ENCODE measurements around the gene LTBP3. TPM values are rescaled to one million over a fixed set of nuclear protein-coding genes. Genes with fewer than 3 reads are reported as not detected.

Gene LTBP3
- total and polyA plus RNA-seq, 8 donors: 44.7 to 151 (median 68.6) TPM

- 87 to 90% methylated on average over 3 of the region's 3 CpGs for WGBS, 2 donors
- Histone ChIP-seq H3K9me3 (no peaks in the 10 kb centered on the region), H3K27ac (no peak overlapping the region), H3K36me3 (no peaks in the 10 kb centered on the region), H3K4me1 (peaks cover 0 to 6% (median 3%) of the 10 kb centered on the region in 3 donors), H3K27me3 (no peaks in the 10 kb centered on the region), H3K4me3 (no peak overlapping the region)
- DNase-seq: no peak
- no peak for TF ChIP-seq CTCF (IDR thresholded peaks at IDR 0.05)
- ATAC-seq: no peak
- no peak for FAIRE-seq
- intact Hi-C loops (cut with DNase I): no loop called here
Observed at GRCh38 chr11:65548395-65548794, 9.8 kb downstream of the LTBP3 start.

- intact Hi-C loops (cut with DNase I): no loop called here
- 89 to 90% methylated on average over 52 of the region's 52 CpGs for WGBS, 2 donors
- no peak for TF ChIP-seq CTCF (IDR thresholded peaks at IDR 0.05)
- H3K4me1 ChIP-seq: peaks cover 0 to 6% (median 3%) of the 10 kb centered on the region in 3 donors
- FAIRE-seq: no peak
- no peaks in the 10 kb centered on the region for H3K27me3 ChIP-seq
- DNase-seq: peak in 3 of 6 donors; percentile 19 to 78 (median 54)
- H3K36me3 ChIP-seq: no peaks in the 10 kb centered on the region
- no peak for ATAC-seq
- H3K4me3 ChIP-seq: no peak overlapping the region
- H3K27ac ChIP-seq: no peak overlapping the region
- H3K9me3 ChIP-seq: no peaks in the 10 kb centered on the region
Observed at GRCh38 chr11:65547446-65548125, 10.6 kb downstream of the LTBP3 start.

GRCh38 chr11:65546217-65546958, 11.8 kb downstream of the LTBP3 start:
- DNase-seq (peak; percentile 93 to 99 (median 96)), FAIRE-seq (no peak), ATAC-seq (peak; percentile 92 to 95 (median 94))
- H3K27ac ChIP-seq: peak overlapping the region; percentile 60 to 86 (median 76)
- no peaks in the 10 kb centered on the region for H3K9me3 ChIP-seq
- intact Hi-C loops (cut with DNase I): no loop called here
- H3K27me3 ChIP-seq: no peaks in the 10 kb centered on the region
- H3K4me3 ChIP-seq: peak overlapping the region; percentile 12 to 55 (median 29)
- WGBS, 2 donors: 9 to 12% methylated on average over 61 to 64 of the region's 64 CpGs
- H3K4me1 ChIP-seq: peaks cover 0 to 8% (median 2%) of the 10 kb centered on the region in 3 donors
- no peak for TF ChIP-seq CTCF (IDR thresholded peaks at IDR 0.05)
- H3K36me3 ChIP-seq: no peaks in the 10 kb centered on the region

GRCh38 chr11:65545853-65546216, 12.3 kb downstream of the LTBP3 start:
- H3K27me3 ChIP-seq: no peaks in the 10 kb centered on the region
- H3K4me3 ChIP-seq: peak overlapping the region in 3 of 4 donors; percentile 19 to 55 (median 39)
- H3K4me1 ChIP-seq: peaks cover 0 to 13% (median 7%) of the 10 kb centered on the region in 3 donors
- H3K36me3 ChIP-seq: no peaks in the 10 kb centered on the region
- FAIRE-seq: no peak
- no peak for TF ChIP-seq CTCF (IDR thresholded peaks at IDR 0.05)
- peak overlapping the region; percentile 60 to 86 (median 76) for H3K27ac ChIP-seq
- intact Hi-C loops (cut with DNase I): no loop called here
- WGBS, 2 donors: 47 to 55% methylated on average over 4 of the region's 4 CpGs
- H3K9me3 ChIP-seq: no peaks in the 10 kb centered on the region
- DNase-seq: peak in 2 of 6 donors; percentile 16 to 38
- ATAC-seq: peak in 1 of 4 donors; percentile 8
